Mononuclear cell (primary cell): Measurements from ENCODE around the gene SUMF1. TPM values are rescaled to one million over a fixed set of nuclear protein-coding genes. Genes with fewer than 3 reads are reported as not detected.
"Not testable (repeated sequence)": the region's sequence is repeated elsewhere in the genome, so short reads cannot be mapped to it uniquely, and the experiment has no call there.

ENCODE experiments used
- H3K27me3 ChIP-seq: 2 replicates; pipeline ENCODE4 v1.6.0; 2011; ENCODE audit warnings: low read length, control low read depth; ENCODE audit not compliant: insufficient read depth
- H3K4me1 ChIP-seq: 2 replicates; pipeline ENCODE4 v1.5.1; 2011; ENCODE audit warnings: mild to moderate bottlenecking, low read length, control low read depth; ENCODE audit not compliant: insufficient read depth
- H3K4me3 ChIP-seq: 2 replicates; pipeline ENCODE4 v1.5.1; 2011; ENCODE audit warnings: mild to moderate bottlenecking, low read length, moderate library complexity
- H3K9me3 ChIP-seq: 2 replicates; pipeline ENCODE4 v1.5.1; 2011; ENCODE audit warnings: low read depth, mild to moderate bottlenecking, control low read depth, low read length
- total RNA-seq: library from RNA; depleted of rRNA; stranded (reverse); fragments of >200 nt; gene quantifications from one replicate; pipeline ENCODE4 v1.2.3, GENCODE V29; 2012

SUMF1 gene
- total RNA-seq, 1 donor = 31.7 TPM

DNA sequence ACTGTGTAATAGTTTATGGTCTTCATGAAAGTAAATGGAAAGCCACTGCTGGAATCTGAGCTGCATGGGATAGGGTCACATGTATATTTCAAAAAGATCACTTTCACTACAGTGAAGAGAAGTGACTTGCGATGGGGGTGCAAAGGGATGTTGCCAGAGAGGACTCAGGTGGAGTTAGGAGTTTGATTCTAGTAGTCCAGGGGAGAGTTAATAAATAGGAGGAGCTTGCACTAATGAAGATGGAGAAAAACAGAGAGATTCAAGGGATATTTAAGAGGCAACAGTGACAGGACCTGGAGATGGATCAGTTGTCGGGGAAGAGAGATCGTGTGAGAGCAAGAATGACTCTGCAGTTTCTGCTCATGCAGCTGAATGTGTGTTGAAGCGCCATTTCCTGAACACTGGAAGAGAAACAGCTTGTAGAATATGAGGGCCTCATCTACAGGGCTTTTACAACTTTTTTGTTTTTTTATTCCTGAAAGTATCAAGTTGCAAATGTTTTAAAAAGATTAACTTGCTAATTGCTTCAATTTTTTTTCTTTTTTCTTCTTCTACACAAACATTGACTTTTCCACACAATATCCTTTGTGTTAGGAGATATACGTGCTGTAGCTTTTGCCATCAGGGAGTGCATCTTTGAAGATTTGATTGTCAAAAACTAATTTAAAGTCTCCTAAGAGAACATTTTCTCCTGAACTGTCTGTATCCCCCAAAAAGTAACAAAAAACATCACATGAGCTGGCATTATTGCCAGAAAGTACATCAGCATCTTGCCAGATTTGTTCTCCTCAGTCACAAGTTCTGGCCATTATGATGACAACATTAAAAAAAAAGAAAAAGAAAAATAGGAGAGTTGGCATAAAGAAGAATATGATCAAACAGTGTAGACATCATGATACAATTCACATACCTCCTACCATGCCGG, 126.4 kb downstream of the SUMF1 start:
- Histone ChIP-seq H3K27me3 (no peaks in the 10 kb centered on the region), H3K9me3 (no peaks in the 10 kb centered on the region), H3K4me3 (no peak overlapping the region), H3K4me1 (peaks cover 7% of the 10 kb centered on the region)

DNA sequence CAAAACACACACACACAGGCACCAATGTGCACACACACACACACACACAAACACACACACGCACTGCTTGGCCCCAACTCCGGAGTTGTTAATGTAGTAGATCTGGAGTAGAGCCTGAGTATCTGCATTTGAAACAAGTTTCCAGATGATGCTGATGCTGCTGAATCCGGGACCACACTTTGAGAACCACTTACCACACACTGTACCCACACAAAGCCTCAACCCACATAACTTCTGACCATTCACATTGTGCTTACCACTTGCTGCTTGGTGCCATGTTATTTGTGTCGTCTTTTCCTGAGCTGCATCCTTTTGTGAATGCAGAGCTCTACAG, 127.0 kb downstream of the SUMF1 start:
- Histone ChIP-seq H3K4me1 (peaks cover 7% of the 10 kb centered on the region), H3K4me3 (no peak overlapping the region), H3K27me3 (no peaks in the 10 kb centered on the region)

DNA sequence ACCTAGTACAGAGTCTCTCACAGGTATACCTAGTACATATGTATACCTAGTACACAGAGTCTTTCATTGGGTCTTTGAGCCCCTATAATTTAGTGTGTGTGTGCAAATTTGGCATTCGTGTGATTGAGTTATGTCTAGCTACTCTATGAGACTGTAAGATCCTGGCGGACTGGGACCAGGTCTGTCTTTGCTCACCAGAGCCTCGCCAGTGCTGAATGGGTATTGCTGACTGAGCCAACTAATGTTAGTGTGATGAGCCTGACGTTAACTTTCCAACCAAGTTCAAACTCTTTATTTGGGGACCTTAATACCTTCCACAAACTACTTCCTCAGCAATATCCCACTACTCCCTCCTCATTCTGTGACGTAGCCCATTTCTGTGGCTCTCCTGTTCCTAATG, 128.3 kb downstream of the SUMF1 start:
- Histone ChIP-seq H3K4me1 (peaks cover 7% of the 10 kb centered on the region), H3K9me3 (no peaks in the 10 kb centered on the region), H3K27me3 (no peaks in the 10 kb centered on the region), H3K4me3 (no peak overlapping the region)

More for the DNA sequence above, 127.0 kb downstream of the SUMF1 start:
- H3K9me3 ChIP-seq = no peaks in the 10 kb centered on the region

DNA sequence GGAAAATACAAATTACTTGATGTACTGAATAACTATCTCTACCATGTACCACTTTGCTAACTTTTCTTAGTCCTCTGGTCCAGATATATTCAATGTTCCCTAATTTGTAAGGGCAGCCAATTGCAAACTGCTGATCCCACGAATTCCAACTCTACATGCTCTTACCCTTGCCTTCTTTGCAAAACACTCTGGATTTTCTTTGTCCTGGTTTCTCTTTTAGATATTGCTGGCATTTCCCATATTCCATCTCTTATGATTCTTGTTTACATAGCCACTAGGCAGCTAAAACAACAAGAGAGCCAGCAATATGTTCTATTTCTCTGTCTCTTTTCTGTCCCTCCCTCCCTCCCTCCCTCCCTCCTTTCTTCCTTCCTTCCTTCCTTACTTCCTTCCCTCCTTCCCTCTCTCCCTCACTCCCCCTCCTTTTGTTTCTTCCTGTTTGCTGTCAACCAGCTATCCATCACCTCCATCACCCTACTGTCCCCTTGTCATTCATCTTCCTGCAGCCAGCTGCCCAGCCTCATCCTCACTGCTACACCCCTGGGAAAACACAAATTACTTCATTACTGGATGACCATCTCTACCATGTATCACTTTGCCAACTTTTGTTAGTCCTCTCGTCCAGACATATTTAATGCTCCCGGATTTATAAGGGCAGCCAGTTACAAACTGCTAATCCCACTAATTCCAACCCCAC, 130.1 kb downstream of the SUMF1 start:
- Histone ChIP-seq H3K27me3 (no peaks in the 10 kb centered on the region), H3K9me3 (no peaks in the 10 kb centered on the region), H3K4me3 (no peak overlapping the region)

DNA sequence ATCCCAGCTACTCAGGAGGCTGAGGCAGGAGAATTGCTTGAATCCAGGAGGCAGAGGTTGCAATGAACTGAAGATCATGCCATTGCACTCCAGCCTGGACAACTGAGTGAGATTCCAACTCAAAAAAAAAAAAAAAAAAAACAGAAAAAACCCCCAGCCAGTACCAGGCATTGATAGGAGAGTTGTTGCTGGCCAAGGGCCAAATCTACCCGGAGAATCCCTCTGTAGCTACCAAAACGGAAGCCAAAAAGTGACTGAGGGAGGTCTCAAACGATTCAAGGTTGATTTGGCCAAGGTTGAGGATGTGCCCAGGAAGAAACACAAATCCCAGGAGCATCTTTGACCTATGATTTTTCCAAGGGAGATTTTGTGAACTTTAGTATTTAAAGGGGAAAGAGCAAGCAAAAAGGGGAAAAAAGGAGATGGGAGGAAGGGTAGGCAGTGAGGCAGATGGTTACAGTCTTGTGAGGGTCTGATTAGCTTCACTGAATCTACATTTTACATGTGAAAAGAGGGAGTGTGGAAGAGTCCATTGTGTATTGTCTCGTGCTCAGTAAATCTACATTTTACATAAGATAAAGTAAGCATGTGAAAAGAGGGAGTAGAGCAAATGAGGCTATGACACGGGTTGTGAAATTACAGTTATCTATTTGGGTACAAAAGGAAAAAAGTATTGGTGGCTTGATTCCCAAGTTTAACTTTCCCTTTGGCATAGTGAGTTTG, 131.1 kb downstream of the SUMF1 start:
- Histone ChIP-seq H3K4me3 (no peak overlapping the region), H3K4me1 (peaks cover 7% of the 10 kb centered on the region), H3K27me3 (no peaks in the 10 kb centered on the region), H3K9me3 (no peaks in the 10 kb centered on the region)

More for the DNA sequence above, 130.1 kb downstream of the SUMF1 start:
- peaks cover 7% of the 10 kb centered on the region for H3K4me1 ChIP-seq

DNA sequence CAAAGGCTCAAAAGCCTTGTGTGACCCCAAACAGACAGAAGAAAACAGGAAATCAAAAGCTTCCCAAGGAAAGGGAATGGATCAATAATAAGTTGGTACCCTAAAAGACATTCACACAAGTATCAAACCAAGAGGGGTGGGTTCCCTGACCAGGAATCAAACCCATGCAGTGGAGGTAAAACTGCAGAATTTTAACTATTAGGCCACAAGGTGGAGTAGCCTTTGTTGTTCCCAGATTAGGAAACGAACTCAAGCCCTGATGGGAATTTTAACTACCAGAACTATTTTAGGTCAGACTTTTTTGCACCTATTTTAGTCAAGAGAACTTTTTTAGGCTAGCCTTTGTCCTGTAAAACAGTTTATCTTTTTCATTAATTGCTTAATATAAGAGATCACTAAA, 132.5 kb downstream of the SUMF1 start:
- H3K9me3 ChIP-seq = no peaks in the 10 kb centered on the region
- no peaks in the 10 kb centered on the region for H3K27me3 ChIP-seq
- H3K4me1 ChIP-seq = no peaks in the 10 kb centered on the region
- H3K4me3 ChIP-seq = no peak overlapping the region

DNA sequence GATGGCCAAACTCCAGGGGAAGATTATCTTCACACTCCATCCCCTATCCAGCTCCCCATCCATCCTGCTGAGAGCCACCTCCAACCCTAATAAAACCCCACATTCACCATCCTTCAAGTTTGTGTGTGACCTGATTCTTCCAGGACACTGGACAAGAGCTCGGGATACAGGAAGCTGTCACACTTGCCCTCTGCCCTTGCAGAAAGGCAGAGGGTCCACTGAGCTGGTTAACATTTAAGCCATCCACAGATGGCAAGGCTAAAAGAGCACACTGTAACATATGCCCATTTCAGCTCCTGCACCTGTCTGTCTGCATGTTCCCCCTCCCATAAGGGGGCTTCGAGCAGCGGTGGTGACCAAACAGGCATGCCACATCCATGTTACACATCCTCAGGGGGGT, 134.1 kb downstream of the SUMF1 start:
- H3K27me3 ChIP-seq = no peaks in the 10 kb centered on the region
- no peaks in the 10 kb centered on the region for H3K4me1 ChIP-seq
- no peak overlapping the region for H3K4me3 ChIP-seq
- no peaks in the 10 kb centered on the region for H3K9me3 ChIP-seq

DNA sequence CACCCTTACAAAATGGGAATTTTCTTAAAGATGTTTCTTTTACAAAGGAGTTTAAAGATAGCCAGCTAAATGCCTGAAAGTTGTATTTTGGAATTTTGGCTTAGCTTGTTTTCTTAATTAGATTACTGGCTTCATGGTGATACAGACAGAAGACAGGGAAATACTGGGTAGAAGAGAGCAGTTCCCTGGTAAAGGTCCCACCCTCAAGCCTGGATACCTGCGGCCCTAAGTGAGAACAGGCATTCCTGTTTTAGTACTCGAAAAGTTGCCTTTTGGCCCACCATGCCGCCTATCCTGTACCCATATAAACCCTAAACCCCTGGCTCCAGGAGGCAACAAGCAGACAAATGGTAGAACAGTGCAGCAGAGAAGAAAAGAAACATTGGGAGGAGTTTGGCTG, 134.5 kb downstream of the SUMF1 start:
- Histone ChIP-seq H3K4me1 (no peaks in the 10 kb centered on the region), H3K4me3 (no peak overlapping the region), H3K27me3 (no peaks in the 10 kb centered on the region), H3K9me3 (no peaks in the 10 kb centered on the region)

DNA sequence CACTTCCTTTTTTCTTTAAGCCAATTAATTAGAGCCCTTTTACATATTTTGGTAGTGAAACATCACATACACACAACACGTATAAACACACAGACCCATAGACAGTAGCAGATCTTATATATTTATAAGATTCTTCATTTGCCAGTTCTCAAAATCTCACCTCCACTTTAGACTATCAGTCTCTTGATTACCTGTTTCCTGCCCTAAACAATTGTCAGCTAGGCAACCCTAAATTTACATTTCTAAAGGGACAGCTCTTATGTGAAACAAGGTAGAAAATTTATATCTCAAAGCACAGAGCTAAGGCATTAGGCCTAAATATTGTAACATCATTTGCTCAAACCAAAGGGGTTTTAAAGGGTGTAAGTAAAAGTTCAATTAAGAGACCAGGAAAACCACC, 135.0 kb downstream of the SUMF1 start:
- H3K4me3 ChIP-seq = no peak overlapping the region
- H3K4me1 ChIP-seq = no peaks in the 10 kb centered on the region

DNA sequence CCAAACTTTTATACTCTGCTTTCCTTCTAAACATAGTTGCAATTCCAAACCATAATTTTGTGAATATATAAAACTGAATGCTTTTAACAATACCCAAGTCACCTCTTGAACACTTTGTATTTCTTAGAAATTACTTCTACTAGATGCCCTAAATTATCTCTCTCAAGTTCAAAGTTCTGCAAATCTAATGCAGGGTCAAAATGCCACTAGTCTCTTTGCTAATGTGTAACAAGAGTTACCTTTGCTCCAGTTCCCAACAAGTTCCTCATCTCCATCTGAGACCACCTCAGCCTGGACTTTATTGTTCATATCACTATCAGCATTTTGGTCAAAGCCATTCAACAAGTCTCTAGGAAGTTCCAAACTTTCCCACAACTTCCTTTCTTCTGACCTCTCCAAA, 137.3 kb downstream of the SUMF1 start:
- not testable (repeated sequence) for H3K4me1 ChIP-seq, H3K4me3 ChIP-seq, H3K27me3 ChIP-seq, H3K9me3 ChIP-seq

More for the DNA sequence above, 135.0 kb downstream of the SUMF1 start:
- Histone ChIP-seq H3K27me3 (no peaks in the 10 kb centered on the region), H3K9me3 (peaks cover 4% of the 10 kb centered on the region)

DNA sequence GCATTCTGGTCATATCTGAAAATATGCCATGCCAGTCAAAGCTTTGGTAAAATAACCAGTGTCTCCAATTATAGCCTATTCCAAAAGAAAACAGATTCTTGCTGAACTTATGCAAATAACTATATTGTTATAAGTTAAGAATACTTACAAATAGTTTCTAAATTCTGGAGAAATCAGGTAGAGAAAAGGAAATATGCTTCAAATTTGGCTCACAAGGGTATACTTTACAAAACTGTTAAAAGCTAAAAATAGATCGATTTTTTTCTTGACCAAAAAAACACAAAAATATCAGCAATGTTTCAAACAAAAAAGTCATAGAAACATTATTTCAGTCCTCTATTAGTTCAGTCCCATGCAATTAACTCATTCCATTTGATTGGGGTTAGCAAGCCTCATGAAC, 140.2 kb downstream of the SUMF1 start:
- Histone ChIP-seq H3K27me3 (no peaks in the 10 kb centered on the region), H3K4me3 (no peak overlapping the region), H3K9me3 (peaks cover 9% of the 10 kb centered on the region), H3K4me1 (peaks cover 5% of the 10 kb centered on the region)

DNA sequence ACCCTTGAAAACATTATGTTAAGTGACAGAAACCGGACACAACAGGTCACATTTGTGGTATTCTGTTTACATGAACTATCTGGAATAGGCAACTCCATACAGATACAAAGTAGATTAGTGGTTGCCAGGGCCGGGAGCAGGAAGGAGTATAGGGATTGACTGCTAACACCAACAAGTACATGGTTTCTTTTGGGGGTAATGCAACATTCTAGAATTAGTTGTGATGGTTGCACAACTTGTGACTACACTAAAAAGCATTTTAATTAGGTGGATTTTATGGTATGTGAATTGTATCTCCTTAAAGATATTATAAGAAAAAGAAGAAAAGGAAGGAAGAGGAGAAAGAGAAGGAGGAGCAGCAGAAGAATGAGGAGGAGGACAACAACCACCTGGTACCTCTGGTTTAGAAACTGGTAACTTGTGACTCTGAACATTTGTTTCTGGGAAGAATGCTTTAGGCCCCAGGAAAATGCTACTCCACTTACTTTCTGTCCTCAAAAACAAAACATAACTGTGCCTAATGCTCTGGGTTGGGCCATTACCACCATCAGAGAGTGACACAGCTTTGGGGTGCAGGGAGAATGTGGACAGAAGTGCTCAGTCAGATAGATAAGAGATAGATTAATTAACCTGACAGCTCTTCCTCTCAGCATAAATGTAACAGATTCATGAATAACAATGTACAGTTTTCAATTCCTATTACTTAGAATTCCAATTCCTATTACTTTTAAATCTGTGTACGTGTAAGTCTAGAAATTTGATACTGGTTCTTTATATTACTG, 143.6 kb downstream of the SUMF1 start:
- peaks cover 9% of the 10 kb centered on the region for H3K9me3 ChIP-seq
- no peaks in the 10 kb centered on the region for H3K27me3 ChIP-seq
- H3K4me1 ChIP-seq = peaks cover 5% of the 10 kb centered on the region
- H3K4me3 ChIP-seq = no peak overlapping the region

DNA sequence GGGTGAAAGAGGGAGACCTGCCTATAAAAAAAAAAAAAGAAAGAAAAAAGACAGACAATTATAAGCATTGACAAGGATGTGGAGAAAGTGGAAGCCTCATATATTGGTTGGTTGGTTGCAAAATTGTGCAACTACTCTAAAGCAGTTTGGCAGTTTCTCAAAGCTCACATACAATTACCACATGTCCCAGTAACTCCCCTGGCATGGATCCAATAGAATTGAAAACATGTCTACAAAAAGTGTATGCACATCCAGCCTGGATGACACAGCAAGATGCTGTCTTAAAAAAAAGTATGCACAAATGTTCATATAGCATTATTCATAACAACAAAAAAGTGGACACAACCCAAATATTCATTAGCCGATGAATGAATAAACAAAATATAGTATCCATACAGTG, 144.4 kb downstream of the SUMF1 start:
- Histone ChIP-seq H3K27me3 (no peaks in the 10 kb centered on the region), H3K4me3 (no peak overlapping the region), H3K9me3 (peaks cover 9% of the 10 kb centered on the region), H3K4me1 (peaks cover 5% of the 10 kb centered on the region)

DNA sequence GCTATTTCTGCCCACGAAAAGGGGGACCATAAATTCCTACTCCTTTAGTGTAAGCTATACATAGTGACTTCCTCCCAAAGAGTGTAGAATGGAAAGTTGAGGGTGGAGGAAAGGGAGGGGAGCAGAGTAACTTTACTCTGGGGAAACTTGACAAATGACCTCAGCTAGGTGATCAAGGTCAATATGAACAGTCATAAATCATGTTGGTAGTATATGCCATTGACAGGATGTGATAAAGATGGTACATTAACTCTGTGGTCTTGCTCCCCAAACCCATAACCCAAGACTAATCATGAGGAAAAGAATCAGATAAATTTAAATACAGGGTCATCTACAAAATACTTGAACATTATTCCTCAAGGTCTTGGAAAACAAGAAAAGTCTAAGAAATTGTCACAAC, 145.3 kb downstream of the SUMF1 start:
- Histone ChIP-seq H3K27me3 (no peaks in the 10 kb centered on the region), H3K4me3 (no peak overlapping the region), H3K9me3 (peaks cover 1% of the 10 kb centered on the region), H3K4me1 (peaks cover 5% of the 10 kb centered on the region)
